ENCODE measurements around the gene SRP19. TPM values are rescaled to one million over a fixed set of nuclear protein-coding genes. Genes with fewer than 3 reads are reported as not detected.
A peak's percentile ranks its signal among the peaks of the same experiment; 100 is the strongest.

Gene SRP19
- total RNA-seq, 5 donors from 2014 or later (not counting 1 experiment from before 2014, with no cell fraction given) = 34.6 to 44.9 (median 40.4) TPM

DNA sequence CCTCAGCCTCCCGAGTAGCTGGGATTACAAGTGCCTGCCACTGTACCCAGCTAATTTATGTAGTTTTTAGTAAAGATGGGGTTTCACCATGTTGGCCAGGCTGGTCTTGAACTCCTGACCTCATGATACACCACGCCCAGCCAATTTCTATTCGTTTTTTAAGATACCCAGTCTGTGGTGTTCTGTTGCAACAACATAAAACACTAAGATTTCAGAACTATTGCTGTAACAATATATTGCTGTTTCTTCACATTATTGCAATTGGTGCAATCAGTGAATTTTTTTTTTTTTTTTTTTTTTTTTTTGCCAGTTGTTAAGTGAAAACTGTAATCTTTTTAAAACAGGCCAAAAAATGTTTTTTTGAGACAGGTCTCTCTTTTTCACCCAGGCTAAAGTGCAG lies 9.9 kb downstream of the SRP19 start:
- Mint-ChIP-seq H3K27ac (peak overlapping the region; percentile 61 to 64), H3K4me3 (no peak overlapping the region), H3K4me1 (peaks cover 25 to 55% (median 51%) of the 10 kb centered on the region in 3 donors), H3K9me3 (no peaks in the 10 kb centered on the region), H3K36me3 (peaks cover 39% of the 10 kb centered on the region), H3K27me3 (no peaks in the 10 kb centered on the region)
- DNase-seq (no peak), ATAC-seq (replicated peaks in 1 of 4) (no peak)
- H3K27ac ChIP-seq (ENCODE audit: low read length) = no peak overlapping the region
- H3K36me3 ChIP-seq (ENCODE audit: control insufficient read depth in 2 of 2, extremely low read depth in 1 of 2, insufficient read depth in 1 of 2, low read length in 1 of 2) = peaks cover 0 to 30% of the 10 kb centered on the region in 2 donors
- WGBS (ENCODE audit: insufficient coverage) = no CpG with 5 or more reads among the region's 3 CpGs
- no peak overlapping the region for H3K4me3 ChIP-seq (ENCODE audit: control insufficient read depth in 1 of 2, extremely low read depth in 1 of 2, low read length in 1 of 2)
- no peaks in the 10 kb centered on the region for H3K9me3 ChIP-seq
- CTCF ChIA-PET = no interaction called here
- peaks cover 5 to 12% of the 10 kb centered on the region in 2 experiments for H3K4me1 ChIP-seq (ENCODE audit: control insufficient read depth in 1 of 2, extremely low read depth in 1 of 2, insufficient read depth in 2 of 2, low read length in 2 of 2)
- H3K27me3 ChIP-seq (replicated peaks in 1 of 2; ENCODE audit: control insufficient read depth in 2 of 2, extremely low read depth in 1 of 2, insufficient read depth in 2 of 2, low read length in 1 of 2) = no peaks in the 10 kb centered on the region
- POLR2A ChIA-PET = no interaction called here

DNA sequence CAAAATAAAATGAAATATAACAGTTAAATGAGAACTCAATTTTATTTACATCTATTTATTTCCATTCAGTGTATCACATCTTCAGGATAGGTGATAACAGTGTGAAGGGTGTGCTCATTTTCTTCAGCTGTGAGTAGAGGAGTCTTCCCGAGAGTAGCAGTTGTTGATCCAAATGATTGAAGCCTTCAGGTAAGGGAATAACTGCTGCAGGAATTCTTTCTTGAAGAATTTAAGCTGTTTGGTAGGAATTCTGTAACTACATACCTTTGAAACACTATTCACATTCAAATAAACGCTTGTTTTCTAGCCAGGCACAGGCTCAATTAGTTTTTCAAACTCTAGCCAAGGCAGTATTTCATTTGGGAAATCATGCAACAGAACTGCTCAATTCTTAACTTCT lies 15.3 kb downstream of the SRP19 start:
- H3K27ac Mint-ChIP-seq = peak overlapping the region; percentile 61 to 96
- Histone ChIP-seq H3K4me1 (ENCODE audit: control insufficient read depth in 1 of 2, extremely low read depth in 1 of 2, insufficient read depth in 2 of 2, low read length in 2 of 2) (peaks cover 5 to 16% of the 10 kb centered on the region in 2 experiments), H3K36me3 (ENCODE audit: control insufficient read depth in 2 of 2, extremely low read depth in 1 of 2, insufficient read depth in 1 of 2, low read length in 1 of 2) (peaks cover 0 to 23% of the 10 kb centered on the region in 2 donors), H3K9me3 (no peaks in the 10 kb centered on the region), H3K27me3 (replicated peaks in 1 of 2; ENCODE audit: control insufficient read depth in 2 of 2, extremely low read depth in 1 of 2, insufficient read depth in 2 of 2, low read length in 1 of 2) (no peaks in the 10 kb centered on the region), H3K4me3 (ENCODE audit: control insufficient read depth in 1 of 2, extremely low read depth in 1 of 2, low read length in 1 of 2) (no peak overlapping the region), H3K27ac (ENCODE audit: low read length) (no peak overlapping the region)
- H3K4me3 Mint-ChIP-seq = no peak overlapping the region
- peaks cover 35% of the 10 kb centered on the region for H3K36me3 Mint-ChIP-seq
- ChIA-PET CTCF (interaction anchor here in 1 of 2 donors (0.6 kb wide), 1 partner anchor 28 kb away, joined by 3 read pairs; no protein-coding TSS in a partner anchor), POLR2A (no interaction called here)
- no peak for DNase-seq
- no peaks in the 10 kb centered on the region for H3K27me3 Mint-ChIP-seq
- no peak for ATAC-seq (replicated peaks in 1 of 4)
- H3K4me1 Mint-ChIP-seq = peaks cover 35 to 59% (median 54%) of the 10 kb centered on the region in 3 donors
- no CpG with 5 or more reads among the region's 2 CpGs for WGBS (ENCODE audit: insufficient coverage)
- no peaks in the 10 kb centered on the region for H3K9me3 Mint-ChIP-seq

DNA sequence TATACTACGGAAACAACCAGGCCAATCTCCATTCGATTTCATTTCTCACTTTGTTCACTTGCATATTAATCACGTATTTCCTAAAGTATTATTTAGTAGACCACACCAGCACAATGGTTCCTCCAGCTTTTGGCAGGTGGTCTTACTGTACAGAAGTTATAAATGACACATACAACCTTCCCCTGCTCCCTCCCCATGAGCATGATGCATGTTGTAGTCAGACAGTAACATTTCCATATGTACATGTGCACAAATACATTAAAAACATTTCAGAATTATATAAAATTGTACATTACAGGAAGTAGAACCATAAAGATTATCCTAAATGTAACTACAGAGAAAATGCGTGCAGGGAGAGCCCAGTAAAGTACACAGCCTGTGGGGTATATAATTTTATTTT lies 17.0 kb downstream of the SRP19 start:
- H3K4me1 Mint-ChIP-seq = peaks cover 35 to 57% (median 46%) of the 10 kb centered on the region in 3 donors
- peaks cover 5 to 16% of the 10 kb centered on the region in 2 experiments for H3K4me1 ChIP-seq (ENCODE audit: control insufficient read depth in 1 of 2, extremely low read depth in 1 of 2, insufficient read depth in 2 of 2, low read length in 2 of 2)
- H3K36me3 Mint-ChIP-seq = peaks cover 33% of the 10 kb centered on the region
- no peaks in the 10 kb centered on the region for H3K9me3 ChIP-seq
- H3K27ac Mint-ChIP-seq = peak overlapping the region; percentile 86 to 96
- no peaks in the 10 kb centered on the region for H3K27me3 Mint-ChIP-seq
- CTCF ChIA-PET = interaction anchor here in 1 of 2 donors (0.7 to 2.0 kb wide), 5 partner anchors 10 to 30 kb away, joined by 3 to 5 read pairs (median 3); no protein-coding TSS in a partner anchor
- DNase-seq = no peak
- no peaks in the 10 kb centered on the region for H3K27me3 ChIP-seq (replicated peaks in 1 of 2; ENCODE audit: control insufficient read depth in 2 of 2, extremely low read depth in 1 of 2, insufficient read depth in 2 of 2, low read length in 1 of 2)
- H3K4me3 Mint-ChIP-seq = peak overlapping the region in 1 of 3 donors; percentile 48
- no peak overlapping the region for H3K4me3 ChIP-seq (ENCODE audit: control insufficient read depth in 1 of 2, extremely low read depth in 1 of 2, low read length in 1 of 2)
- POLR2A ChIA-PET = interaction anchor here (0.5 to 1.1 kb wide), 4 partner anchors 10 to 1804 kb away, joined by 3 to 4 read pairs (median 4); no protein-coding TSS in a partner anchor
- WGBS (ENCODE audit: insufficient coverage) = 100% methylated on average over 1 of the region's 4 CpGs
- no peak for ATAC-seq (replicated peaks in 1 of 4)
- peaks cover 0 to 32% of the 10 kb centered on the region in 2 donors for H3K36me3 ChIP-seq (ENCODE audit: control insufficient read depth in 2 of 2, extremely low read depth in 1 of 2, insufficient read depth in 1 of 2, low read length in 1 of 2)
- H3K27ac ChIP-seq (ENCODE audit: low read length) = peak overlapping the region; percentile 13
- H3K9me3 Mint-ChIP-seq = no peaks in the 10 kb centered on the region

DNA sequence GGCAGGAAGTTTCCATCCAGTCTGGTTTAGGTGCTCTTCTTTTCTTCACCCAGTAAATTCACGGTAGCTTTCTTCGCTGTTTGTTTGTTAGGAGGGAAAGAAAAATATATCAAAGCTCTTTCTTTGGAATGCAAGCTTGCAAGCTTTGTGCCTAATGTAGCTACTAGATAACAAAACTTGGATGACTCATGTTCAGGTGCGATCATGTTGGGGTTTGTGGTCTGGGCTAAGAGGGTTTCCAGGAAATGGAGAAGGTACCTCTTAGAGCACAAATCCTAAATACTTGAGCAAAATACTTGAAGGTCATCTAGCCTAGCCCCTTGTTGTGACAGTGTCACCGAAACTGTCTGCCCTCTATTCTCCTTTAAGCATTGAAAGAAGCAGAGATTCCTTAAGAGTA lies 17.7 kb downstream of the SRP19 start:
- Mint-ChIP-seq H3K27me3 (no peaks in the 10 kb centered on the region), H3K36me3 (peaks cover 33% of the 10 kb centered on the region), H3K4me1 (peaks cover 30 to 53% (median 43%) of the 10 kb centered on the region in 3 donors), H3K4me3 (peak overlapping the region; percentile 31 to 58 (median 48)), H3K27ac (peak overlapping the region; percentile 86 to 96), H3K9me3 (no peaks in the 10 kb centered on the region)
- Histone ChIP-seq H3K27ac (ENCODE audit: low read length) (peak overlapping the region; percentile 45), H3K36me3 (ENCODE audit: control insufficient read depth in 2 of 2, extremely low read depth in 1 of 2, insufficient read depth in 1 of 2, low read length in 1 of 2) (peaks cover 0 to 38% of the 10 kb centered on the region in 2 donors), H3K9me3 (no peaks in the 10 kb centered on the region), H3K27me3 (replicated peaks in 1 of 2; ENCODE audit: control insufficient read depth in 2 of 2, extremely low read depth in 1 of 2, insufficient read depth in 2 of 2, low read length in 1 of 2) (no peaks in the 10 kb centered on the region), H3K4me1 (ENCODE audit: control insufficient read depth in 1 of 2, extremely low read depth in 1 of 2, insufficient read depth in 2 of 2, low read length in 2 of 2) (peaks cover 5 to 14% of the 10 kb centered on the region in 2 experiments), H3K4me3 (ENCODE audit: control insufficient read depth in 1 of 2, extremely low read depth in 1 of 2, low read length in 1 of 2) (no peak overlapping the region)
- WGBS (ENCODE audit: insufficient coverage) = 20% methylated on average over 1 of the region's 4 CpGs
- peak in 25 of 35 experiments; percentile 4 to 61 (median 17) for DNase-seq
- peak; percentile 88 to 97 (median 91) for ATAC-seq (replicated peaks in 1 of 4)
- CTCF ChIA-PET = interaction anchor here in 1 of 2 donors (0.7 to 2.0 kb wide), 4 partner anchors 9 to 30 kb away, joined by 3 to 5 read pairs (median 3); no protein-coding TSS in a partner anchor
- POLR2A ChIA-PET = interaction anchor here in 1 of 2 donors (0.5 to 1.1 kb wide), 2 partner anchors 11 to 15 kb away, joined by 3 to 4 read pairs; no protein-coding TSS in a partner anchor

DNA sequence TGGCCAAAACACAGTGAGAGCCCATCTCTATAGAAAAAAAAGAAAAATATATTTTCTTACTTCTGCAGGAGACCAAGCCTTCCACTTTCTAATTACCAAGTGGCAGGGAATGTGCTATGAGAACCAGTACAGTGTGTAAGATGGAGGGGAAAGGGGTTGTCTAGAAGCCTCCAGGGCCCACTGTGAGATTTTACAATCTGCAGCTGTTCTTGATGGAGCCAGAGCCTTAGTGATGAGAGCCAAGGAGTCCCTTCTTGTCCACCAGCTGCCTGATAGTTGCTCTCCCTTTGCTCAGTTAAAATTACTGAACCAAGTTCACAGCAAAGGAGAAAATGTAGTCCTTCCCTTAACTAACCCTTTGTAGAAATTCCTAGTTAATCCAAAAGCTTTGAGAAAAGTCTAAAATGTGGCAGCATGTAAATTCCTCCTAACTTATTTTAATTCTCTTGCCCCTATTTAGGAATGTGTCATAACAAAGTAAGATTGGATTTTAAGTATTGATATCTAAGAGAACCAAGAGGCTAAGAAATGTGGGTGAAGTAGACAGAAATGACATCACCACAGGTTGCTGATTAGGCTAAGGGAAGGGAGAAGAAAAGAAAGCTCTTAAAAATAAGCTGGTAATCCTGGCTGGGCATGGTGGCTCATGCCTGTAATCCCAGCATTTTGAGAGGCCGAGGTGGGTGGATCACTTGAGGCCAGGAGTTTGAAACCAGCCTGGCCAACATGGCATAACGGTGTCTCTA lies 19.3 kb downstream of the SRP19 start:
- Histone ChIP-seq H3K9me3 (no peaks in the 10 kb centered on the region), H3K27ac (ENCODE audit: low read length) (peak overlapping the region; percentile 36), H3K4me3 (ENCODE audit: control insufficient read depth in 1 of 2, extremely low read depth in 1 of 2, low read length in 1 of 2) (no peak overlapping the region), H3K27me3 (replicated peaks in 1 of 2; ENCODE audit: control insufficient read depth in 2 of 2, extremely low read depth in 1 of 2, insufficient read depth in 2 of 2, low read length in 1 of 2) (no peaks in the 10 kb centered on the region), H3K36me3 (ENCODE audit: control insufficient read depth in 2 of 2, extremely low read depth in 1 of 2, insufficient read depth in 1 of 2, low read length in 1 of 2) (peaks cover 0 to 54% of the 10 kb centered on the region in 2 donors), H3K4me1 (ENCODE audit: control insufficient read depth in 1 of 2, extremely low read depth in 1 of 2, insufficient read depth in 2 of 2, low read length in 2 of 2) (peaks cover 5 to 7% of the 10 kb centered on the region in 2 experiments)
- ChIA-PET CTCF (interaction anchor here in 1 of 2 donors (0.7 kb wide), 1 partner anchor 32 kb away, joined by 11 read pairs; no protein-coding TSS in a partner anchor), POLR2A (interaction anchor here in 1 of 2 donors (0.6 kb wide), 1 partner anchor 17 kb away, joined by 4 read pairs; no protein-coding TSS in a partner anchor)
- Mint-ChIP-seq H3K36me3 (peaks cover 34% of the 10 kb centered on the region), H3K27ac (no peak overlapping the region), H3K4me1 (peaks cover 28 to 45% (median 36%) of the 10 kb centered on the region in 3 donors), H3K9me3 (no peaks in the 10 kb centered on the region), H3K4me3 (no peak overlapping the region), H3K27me3 (no peaks in the 10 kb centered on the region)
- DNase-seq (no peak), ATAC-seq (replicated peaks in 1 of 4) (no peak)
- WGBS (ENCODE audit: insufficient coverage) = 86% methylated on average over 2 of the region's 2 CpGs

DNA sequence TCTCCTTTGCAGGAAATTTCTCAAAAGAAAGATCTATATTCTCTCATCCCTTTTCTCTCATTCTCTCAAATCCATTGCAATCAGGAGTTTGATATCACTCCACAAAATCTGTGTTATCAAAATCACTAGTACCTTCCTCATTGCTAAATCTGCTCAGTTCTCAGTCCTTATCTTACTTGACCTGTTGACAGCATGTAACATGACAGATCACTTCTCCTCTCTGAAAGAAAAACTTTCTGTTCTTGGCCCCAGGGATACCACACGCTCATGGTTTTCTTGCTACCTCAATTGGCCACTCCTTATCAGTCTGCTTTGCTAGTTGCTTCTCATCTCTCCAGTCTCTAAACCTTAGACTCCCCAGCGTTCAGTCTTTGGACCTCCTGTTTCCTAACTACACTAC lies 22.1 kb downstream of the SRP19 start:
- H3K36me3 ChIP-seq (ENCODE audit: control insufficient read depth in 2 of 2, extremely low read depth in 1 of 2, insufficient read depth in 1 of 2, low read length in 1 of 2) = peaks cover 5 to 56% of the 10 kb centered on the region in 2 donors
- H3K27me3 ChIP-seq (replicated peaks in 1 of 2; ENCODE audit: control insufficient read depth in 2 of 2, extremely low read depth in 1 of 2, insufficient read depth in 2 of 2, low read length in 1 of 2) = no peaks in the 10 kb centered on the region
- no peak overlapping the region for H3K27ac ChIP-seq (ENCODE audit: low read length)
- H3K4me1 Mint-ChIP-seq = peaks cover 31 to 50% (median 48%) of the 10 kb centered on the region in 3 donors
- peaks cover 8 to 13% of the 10 kb centered on the region in 2 experiments for H3K4me1 ChIP-seq (ENCODE audit: control insufficient read depth in 1 of 2, extremely low read depth in 1 of 2, insufficient read depth in 2 of 2, low read length in 2 of 2)
- no peaks in the 10 kb centered on the region for H3K27me3 Mint-ChIP-seq
- H3K27ac Mint-ChIP-seq = no peak overlapping the region
- no peak for DNase-seq
- ChIA-PET CTCF (interaction anchor here in 1 of 2 donors (0.5 to 1.9 kb wide), 2 partner anchors 16 to 19 kb away, joined by 4 read pairs; no protein-coding TSS in a partner anchor), POLR2A (interaction anchor here in 1 of 2 donors (0.7 to 1.4 kb wide), 2 partner anchors 12 to 291 kb away, joined by 3 to 4 read pairs; no protein-coding TSS in a partner anchor)
- 92% methylated on average over 2 of the region's 2 CpGs for WGBS (ENCODE audit: insufficient coverage)
- H3K9me3 ChIP-seq = no peaks in the 10 kb centered on the region
- H3K9me3 Mint-ChIP-seq = no peaks in the 10 kb centered on the region
- no peak overlapping the region for H3K4me3 ChIP-seq (ENCODE audit: control insufficient read depth in 1 of 2, extremely low read depth in 1 of 2, low read length in 1 of 2)
- H3K4me3 Mint-ChIP-seq = no peak overlapping the region
- ATAC-seq (replicated peaks in 1 of 4) = no peak
- peaks cover 38% of the 10 kb centered on the region for H3K36me3 Mint-ChIP-seq
